Stimulated activated CD8-positive, alpha-beta memory T cell treated with anti-CD3 and anti-CD28 coated beads, Interleukin-7, amount 100 ng/mL, for 1 hour (primary cell): ENCODE results near the gene POU4F2.

Experiments
- DNase-seq, 2 donors: peaks; one replicate each; pipeline ENCODE4 v3.0.0-alpha.2; 2020; ENCODE audit warnings: low read depth in 2 of 2

Gene POU4F2

GRCh38 chr4:146638786-146639505 is at the start of gene POU4F2:
Gene POU4F2, plus strand, starts transcription at chr4:146638893. Its CDS starts 248 bp downstream, at chr4:146639141.
- DNase-seq, result no peak

GRCh38 chr4:146590801-146591200 is 47.9 kb upstream of the POU4F2 start:
- DNase-seq, result no peak

- no peak for DNase-seq
Measured at GRCh38 chr4:146592019-146592418, 46.7 kb upstream of the POU4F2 start.

GRCh38 chr4:146632770-146633470 is 5.8 kb upstream of the POU4F2 start:
- no peak for DNase-seq

- no peak for DNase-seq
Measured at GRCh38 chr4:146633471-146633800, 5.3 kb upstream of the POU4F2 start.

GRCh38 chr4:146634825-146635224 is 3.9 kb upstream of the POU4F2 start:
- DNase-seq, result no peak

- DNase-seq, result no peak
Measured at GRCh38 chr4:146637621-146638332, 916 bp upstream of the POU4F2 start.

- no peak for DNase-seq
Measured at GRCh38 chr4:146638333-146638785, 334 bp upstream of the POU4F2 start.

GRCh38 chr4:146639506-146639932 is 826 bp downstream of the POU4F2 start:
- no peak for DNase-seq

GRCh38 chr4:146640021-146640464 is 1.4 kb downstream of the POU4F2 start:
- DNase-seq, result no peak

GRCh38 chr4:146640465-146641061 is 1.9 kb downstream of the POU4F2 start:
- DNase-seq, result no peak

- DNase-seq, result no peak
Measured at GRCh38 chr4:146641762-146642161, 3.1 kb downstream of the POU4F2 start.

- no peak for DNase-seq
Measured at GRCh38 chr4:146643812-146644401, 5.2 kb downstream of the POU4F2 start.

- DNase-seq, result no peak
Measured at GRCh38 chr4:146645921-146646320, 7.2 kb downstream of the POU4F2 start.

GRCh38 chr4:146646593-146647325 is 8.1 kb downstream of the POU4F2 start:
- DNase-seq, result no peak

- no peak for DNase-seq
Measured at GRCh38 chr4:146647615-146648460, 9.1 kb downstream of the POU4F2 start.

- no peak for DNase-seq
Measured at GRCh38 chr4:146648461-146648783, 9.7 kb downstream of the POU4F2 start.

GRCh38 chr4:146649232-146649631 is 10.5 kb downstream of the POU4F2 start:
- no peak for DNase-seq

GRCh38 chr4:146650034-146650433 is 11.3 kb downstream of the POU4F2 start:
- DNase-seq, result no peak
